HEK293 (cell line): ENCODE measurements around the gene CD302.

ENCODE experiments used
- CTCF ChIP-seq: fragments of 450-650 bp; formaldehyde crosslinking; IDR thresholded peaks from 2 replicates; pipeline ENCODE4 v1.5.1; 2016; ENCODE audit warnings: missing biosample characterization, missing genetic modification characterization
- HOXD13 ChIP-seq: sonication (generic); formaldehyde crosslinking; IDR thresholded peaks from 2 replicates; pipeline ENCODE4 v1.8.0; 2022; ENCODE audit warnings: missing genetic modification reagents, borderline replicate concordance
- KLF16 ChIP-seq: fragments of 450-650 bp; formaldehyde crosslinking; IDR thresholded peaks from 2 replicates; pipeline ENCODE4 v1.5.1; 2017; ENCODE audit warnings: missing biosample characterization, missing genetic modification characterization
- RBAK ChIP-seq: fragments of 450-650 bp; formaldehyde crosslinking; IDR thresholded peaks from 2 replicates; pipeline ENCODE4 v1.5.1; 2016; ENCODE audit warnings: missing biosample characterization, missing genetic modification characterization
- SETDB1 ChIP-seq: IDR thresholded peaks from one replicate; pipeline ENCODE4 v1.6.1; 2017; ENCODE audit warnings: mild to moderate bottlenecking, low read length, moderate library complexity, mixed read lengths; ENCODE audit not compliant: insufficient read length
- ZNF133 ChIP-seq: fragments of 450-650 bp; formaldehyde crosslinking; IDR thresholded peaks from 2 replicates; pipeline ENCODE4 v1.5.1; 2016; ENCODE audit warnings: missing biosample characterization, missing genetic modification characterization
- ZNF202 ChIP-seq: fragments of 450-650 bp; formaldehyde crosslinking; IDR thresholded peaks from 2 replicates; pipeline ENCODE4 v1.5.1; 2016; ENCODE audit warnings: missing biosample characterization, missing genetic modification characterization, borderline replicate concordance
- ZNF274 ChIP-seq, 2 experiments: fragments of 200-500 bp in 1 of 2; fragments of 450-650 bp in 1 of 2; sonication (Bioruptor generic) in 1 of 2; formaldehyde crosslinking in 1 of 2; IDR thresholded peaks; 2 replicates each; pipeline versions ENCODE4 v1.5.1 to v1.6.1; 2014 to 2016; ENCODE audit warnings: borderline replicate concordance in 1 of 2, inconsistent platforms in 1 of 2, low read length in 1 of 2, missing biosample characterization in 1 of 2, missing genetic modification characterization in 1 of 2
- ZNF302 ChIP-seq: fragments of 450-650 bp; formaldehyde crosslinking; IDR thresholded peaks from 2 replicates; pipeline ENCODE4 v1.5.1; 2016; ENCODE audit warnings: missing biosample characterization, missing genetic modification characterization, low read depth
- ZNF433 ChIP-seq: fragments of 450-650 bp; formaldehyde crosslinking; IDR thresholded peaks from 2 replicates; pipeline ENCODE4 v1.5.1; 2016; ENCODE audit warnings: missing biosample characterization, missing genetic modification characterization, low read depth
- ZNF580 ChIP-seq: fragments of 450-650 bp; formaldehyde crosslinking; IDR thresholded peaks from 2 replicates; pipeline ENCODE4 v1.5.1; 2016; ENCODE audit warnings: missing biosample characterization, missing genetic modification characterization
- ZSCAN18 ChIP-seq: fragments of 450-650 bp; formaldehyde crosslinking; IDR thresholded peaks from 2 replicates; pipeline ENCODE4 v1.5.1; 2016; ENCODE audit warnings: missing biosample characterization, missing genetic modification characterization
- ZSCAN4 ChIP-seq: fragments of 450-650 bp; formaldehyde crosslinking; IDR thresholded peaks from 2 replicates; pipeline ENCODE4 v1.5.1; 2017; ENCODE audit warnings: missing biosample characterization, missing genetic modification characterization

- no peak for TF ChIP-seq KLF16 (tag by site-specific recombination)
- TF ChIP-seq ZNF302 (tag by site-specific recombination), result no peak
- TF ChIP-seq HOXD13 (CRISPR knock-in tag), result no peak
- peak; percentile 65 for TF ChIP-seq CTCF (tag by site-specific recombination)
- TF ChIP-seq ZNF580, result no peak
- TF ChIP-seq ZNF202 (tag by site-specific recombination), result no peak
- no peak for TF ChIP-seq ZNF433
- TF ChIP-seq ZSCAN18, result no peak
- no peak for TF ChIP-seq ZSCAN4 (tag by site-specific recombination)
- no peak for TF ChIP-seq ZNF133 (tag by site-specific recombination)
- no peak for TF ChIP-seq SETDB1
- no peak for TF ChIP-seq RBAK (tag by site-specific recombination)
- TF ChIP-seq ZNF274 (IDR thresholded peaks at IDR 0.05; ENCODE audit: low read length), result no peak
- no peak for TF ChIP-seq ZNF274 (tag by site-specific recombination; IDR thresholded peaks at IDR 0.05; ENCODE audit: borderline replicate concordance)
Measured at GRCh38 chr2:159807183-159808031, 9.4 kb upstream of the CD302 start.
